ENCODE results near the gene ATOH8.
A peak's percentile ranks its signal among the peaks of the same experiment; 100 is the strongest.

ATOH8 gene

GRCh38 chr2:85756822-85757435 lies 3.1 kb downstream of the ATOH8 start:
- no peak for DNase-seq

- DNase-seq, result no peak
Observed at GRCh38 chr2:85757860-85758259, 4.1 kb downstream of the ATOH8 start.

DNA sequence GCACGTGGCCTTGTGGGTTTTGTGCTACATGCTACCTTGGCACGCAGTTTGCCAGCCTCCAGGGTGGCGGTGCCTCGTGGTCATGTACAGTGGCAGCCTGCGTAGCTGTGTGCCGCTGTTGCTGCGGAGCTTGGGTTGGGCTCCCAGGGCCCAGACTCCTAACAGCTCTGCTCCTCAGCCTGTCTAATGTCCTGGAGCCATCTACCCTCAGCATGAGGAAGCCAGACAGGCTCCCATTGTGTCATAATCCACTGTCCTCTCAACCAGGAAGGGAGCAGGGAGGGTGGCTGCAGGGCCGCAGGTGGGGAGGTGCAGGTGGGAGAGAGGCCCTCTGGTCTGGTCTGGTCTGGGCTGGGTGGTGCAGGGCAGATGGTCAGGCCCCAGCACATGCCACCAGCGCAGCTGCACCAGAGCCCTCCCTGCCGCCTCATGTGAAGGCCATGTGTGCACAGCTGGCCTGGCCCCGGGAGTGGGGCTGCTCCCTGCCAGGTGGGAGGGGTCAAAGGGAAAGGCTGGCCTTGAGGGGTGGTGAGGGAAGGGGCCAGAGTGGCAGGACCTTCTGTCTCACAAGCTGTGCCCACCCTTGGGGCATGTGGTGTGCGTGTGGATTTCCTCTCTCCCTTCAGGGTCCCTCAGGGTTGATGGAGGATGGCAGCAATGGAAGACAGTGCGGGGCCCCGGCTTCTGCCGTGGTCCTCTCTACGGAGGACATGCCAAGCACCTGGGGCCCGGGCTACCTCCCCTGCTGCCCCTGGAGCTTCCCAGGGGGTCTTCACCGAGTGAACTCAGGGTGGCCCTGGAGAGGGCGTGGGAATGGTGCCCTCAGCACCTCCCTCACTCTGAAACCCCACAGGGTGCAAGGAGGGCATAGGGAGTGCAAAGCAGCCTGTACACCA lies 4.8 kb downstream of the ATOH8 start:
- no peak for DNase-seq

- no peak for DNase-seq
Observed at GRCh38 chr2:85759257-85759613, 5.4 kb downstream of the ATOH8 start.

DNA sequence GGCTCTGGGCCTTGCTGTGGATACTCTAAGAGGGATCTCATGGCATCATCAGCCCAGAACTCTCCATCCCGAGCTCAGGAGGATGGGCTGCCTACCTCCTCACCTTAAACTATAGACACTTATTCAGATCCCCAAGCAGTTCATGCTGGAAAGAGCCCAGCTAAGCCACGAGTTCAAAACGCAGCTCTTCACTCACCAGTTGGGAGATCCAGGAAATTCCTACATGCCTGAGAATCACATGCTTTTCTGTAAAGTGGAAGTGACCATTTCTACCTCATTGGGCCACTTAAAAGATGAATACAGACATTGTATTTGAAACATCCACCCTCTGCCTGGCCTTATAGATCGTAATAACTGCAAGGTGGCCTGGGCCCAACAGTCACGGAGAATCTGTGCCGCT lies 6.6 kb downstream of the ATOH8 start:
- DNase-seq, result no peak

DNA sequence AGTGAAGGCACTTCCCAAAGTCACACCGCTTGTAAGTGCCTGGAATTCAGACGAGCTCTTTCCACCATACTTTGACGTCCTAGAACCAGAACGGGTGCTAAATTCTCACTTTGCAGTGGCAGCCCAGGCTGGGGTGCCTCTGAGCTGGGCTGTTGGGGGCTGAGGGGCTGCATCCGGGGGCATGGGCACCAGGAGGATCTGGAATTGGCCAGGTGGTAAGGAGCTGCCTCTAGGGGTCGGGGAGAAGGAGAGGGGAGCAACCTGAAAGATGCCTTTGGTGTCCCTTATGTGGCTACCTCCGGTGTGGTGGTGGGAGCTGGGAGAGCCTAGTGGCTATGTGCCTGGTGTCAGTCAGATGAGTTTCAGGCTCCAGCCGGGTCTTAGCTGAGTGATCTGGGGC lies 7.1 kb downstream of the ATOH8 start:
- no peak for DNase-seq

DNA sequence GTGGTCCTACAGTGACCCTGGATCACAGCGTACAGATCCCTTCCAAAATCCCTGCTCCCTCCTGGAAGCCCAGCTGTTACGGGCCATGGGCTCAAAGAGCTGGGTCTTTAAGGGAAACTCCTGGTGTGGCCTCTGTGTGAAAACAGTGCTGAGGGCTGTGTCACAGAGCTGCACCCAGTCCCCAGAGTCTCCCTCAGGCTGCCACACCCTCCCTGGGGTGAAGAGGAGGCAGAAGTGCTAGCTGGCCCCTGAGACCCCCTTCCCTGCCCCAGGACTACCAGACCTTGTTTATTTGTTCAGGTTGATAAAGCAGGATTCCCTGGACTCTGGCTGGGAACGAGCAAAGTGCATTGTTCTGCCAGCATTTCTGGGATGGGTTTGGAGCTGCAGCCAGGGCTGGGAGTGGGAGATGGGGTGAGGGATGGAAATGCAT lies 7.7 kb downstream of the ATOH8 start:
- DNase-seq, result no peak

DNA sequence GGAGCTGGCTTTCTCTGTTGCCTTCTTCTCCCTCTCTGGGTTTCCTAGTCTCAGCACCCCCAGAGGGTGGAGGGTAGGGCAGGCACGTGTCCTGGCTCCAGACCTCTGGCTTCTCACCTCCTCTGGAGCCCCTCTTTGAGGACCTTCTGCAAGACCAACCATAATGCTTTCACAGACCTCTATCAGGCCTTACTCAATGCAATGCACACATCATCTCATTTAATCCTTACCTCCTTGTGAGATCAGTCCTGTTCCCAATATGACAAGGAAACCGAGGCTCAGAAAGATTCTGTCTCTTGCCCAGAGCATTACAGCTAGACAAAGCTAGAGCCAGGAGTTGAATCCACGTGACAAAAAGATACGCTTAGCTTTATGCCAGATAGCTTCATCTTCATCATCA lies 8.2 kb downstream of the ATOH8 start:
- no peak for DNase-seq

GRCh38 chr2:85763132-85763531 lies 9.3 kb downstream of the ATOH8 start:
- no peak for DNase-seq

GRCh38 chr2:85763831-85764230 lies 10.0 kb downstream of the ATOH8 start:
- DNase-seq, result no peak

- DNase-seq, result no peak
Observed at GRCh38 chr2:85765081-85765731, 11.4 kb downstream of the ATOH8 start.

DNA sequence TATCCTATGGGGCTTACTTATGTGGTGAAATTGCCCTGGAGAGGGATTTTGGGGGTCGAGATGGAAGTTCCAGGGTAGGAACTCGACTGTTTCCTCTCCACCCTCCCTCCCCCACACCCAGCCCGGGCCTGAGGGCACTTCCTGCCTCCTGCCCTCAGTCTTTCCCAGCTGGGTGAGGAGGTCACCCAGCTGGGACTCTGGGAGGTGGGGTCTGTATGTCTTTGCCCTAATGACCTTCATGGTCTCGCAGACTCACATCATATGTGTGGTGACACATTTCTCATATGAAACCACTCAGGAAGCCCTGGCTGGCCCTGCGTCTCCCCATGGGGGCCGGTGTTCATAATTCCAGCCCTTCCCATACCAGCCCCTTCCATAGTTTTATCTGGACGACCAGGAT lies 12.4 kb downstream of the ATOH8 start:
- DNase-seq, result no peak

DNA sequence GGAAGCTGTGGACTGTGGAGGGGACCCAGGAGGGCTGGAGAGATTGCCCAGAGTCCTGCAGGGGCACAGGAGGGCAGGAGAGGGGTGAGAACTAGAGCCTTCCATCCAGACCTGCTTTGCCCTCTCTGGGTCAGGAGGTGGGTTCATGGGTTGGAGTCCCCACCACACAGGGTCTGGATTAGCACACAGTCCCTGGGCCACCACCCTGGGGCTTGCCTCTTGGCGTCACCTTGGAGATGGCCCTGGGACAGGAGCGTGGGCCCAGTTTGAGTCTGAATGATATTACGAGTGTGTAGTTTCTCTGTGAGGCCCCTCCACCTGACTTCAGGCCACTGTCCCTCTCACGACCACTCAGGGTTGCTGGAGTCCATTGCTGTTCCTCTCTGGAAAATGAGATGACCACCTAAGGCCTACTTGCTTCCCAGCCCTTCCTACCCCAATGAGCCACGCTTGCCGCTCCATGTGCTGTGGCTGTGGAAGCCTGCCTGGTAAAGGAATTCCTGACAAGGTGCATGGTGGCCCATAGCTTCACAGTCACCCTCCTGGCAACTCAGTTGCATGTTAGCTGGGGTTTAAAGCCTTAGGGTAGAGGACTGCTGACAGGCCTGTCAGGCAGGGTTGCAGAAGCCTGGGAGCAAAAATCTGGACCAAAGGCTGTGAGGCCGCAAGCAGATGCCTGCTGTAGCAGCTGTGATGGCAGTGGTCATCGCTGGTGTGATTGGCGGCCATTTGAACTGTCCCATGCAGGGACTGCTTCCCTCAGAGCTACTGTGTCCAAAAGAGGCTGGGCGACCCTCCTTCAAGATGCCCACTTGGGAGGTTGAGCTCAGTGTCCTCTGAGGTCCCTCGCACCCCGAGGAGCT lies 14.2 kb downstream of the ATOH8 start:
- DNase-seq, result no peak

- no peak for DNase-seq
Observed at GRCh38 chr2:85768713-85769112, 14.9 kb downstream of the ATOH8 start.

DNA sequence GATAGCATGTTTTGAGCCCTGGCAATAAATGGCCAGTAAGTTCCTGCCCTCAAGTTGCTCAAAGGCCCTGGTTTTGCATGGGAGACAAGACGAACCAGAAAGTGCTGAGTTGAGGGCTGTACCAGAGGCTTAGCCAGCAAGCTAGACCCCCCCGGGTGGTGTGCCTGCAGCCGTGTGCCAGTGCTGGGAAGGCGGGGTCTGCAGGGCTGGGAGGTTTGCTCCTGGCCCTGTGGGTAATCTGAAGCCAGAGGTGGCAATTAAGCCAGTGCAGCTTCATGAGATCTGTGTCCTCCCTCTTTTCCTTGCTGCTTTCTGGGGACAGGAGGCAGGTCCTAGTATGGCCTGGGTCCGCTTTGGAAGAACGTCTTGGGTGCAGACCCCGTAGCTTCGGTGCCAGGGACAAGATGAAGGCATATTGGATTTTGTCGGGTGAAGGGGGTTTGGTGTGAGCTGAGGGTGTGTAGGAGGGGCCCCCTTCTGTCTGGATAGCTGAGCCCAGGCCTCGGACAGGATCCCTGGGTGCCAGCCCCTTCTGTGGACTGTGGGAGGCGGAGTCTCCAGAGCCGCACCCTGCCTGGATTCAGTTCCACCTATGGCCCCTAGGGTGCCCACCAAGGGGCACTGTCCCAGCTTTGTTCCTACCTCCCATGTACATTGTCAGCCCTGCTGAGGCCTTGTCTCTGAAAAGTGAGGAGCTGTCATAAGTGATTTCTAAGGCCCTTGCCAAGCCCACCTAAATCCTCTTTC lies 15.6 kb downstream of the ATOH8 start:
- DNase-seq, result no peak

- DNase-seq, result no peak
Observed at GRCh38 chr2:85769983-85770362, 16.2 kb downstream of the ATOH8 start.

DNA sequence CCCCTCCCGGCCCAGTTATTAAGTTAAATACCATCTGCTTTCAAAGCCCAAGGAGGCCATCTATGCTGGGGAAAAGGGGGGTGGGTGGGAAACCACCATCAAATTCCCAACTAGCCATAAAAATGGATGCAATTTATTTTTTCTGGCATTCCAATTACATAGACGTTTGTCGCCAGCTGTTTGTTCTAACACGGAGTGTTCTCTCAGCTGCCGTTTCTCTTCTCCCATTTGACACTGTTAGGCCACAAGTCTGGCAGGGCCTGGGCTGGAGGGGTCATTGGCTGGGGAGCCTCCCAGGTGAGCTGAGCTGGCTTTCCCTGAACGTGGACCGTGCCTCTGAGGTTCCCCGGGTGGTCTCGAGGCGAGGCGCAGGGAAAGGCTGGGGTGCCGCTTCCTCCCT lies 16.6 kb downstream of the ATOH8 start:
- DNase-seq, result no peak

DNA sequence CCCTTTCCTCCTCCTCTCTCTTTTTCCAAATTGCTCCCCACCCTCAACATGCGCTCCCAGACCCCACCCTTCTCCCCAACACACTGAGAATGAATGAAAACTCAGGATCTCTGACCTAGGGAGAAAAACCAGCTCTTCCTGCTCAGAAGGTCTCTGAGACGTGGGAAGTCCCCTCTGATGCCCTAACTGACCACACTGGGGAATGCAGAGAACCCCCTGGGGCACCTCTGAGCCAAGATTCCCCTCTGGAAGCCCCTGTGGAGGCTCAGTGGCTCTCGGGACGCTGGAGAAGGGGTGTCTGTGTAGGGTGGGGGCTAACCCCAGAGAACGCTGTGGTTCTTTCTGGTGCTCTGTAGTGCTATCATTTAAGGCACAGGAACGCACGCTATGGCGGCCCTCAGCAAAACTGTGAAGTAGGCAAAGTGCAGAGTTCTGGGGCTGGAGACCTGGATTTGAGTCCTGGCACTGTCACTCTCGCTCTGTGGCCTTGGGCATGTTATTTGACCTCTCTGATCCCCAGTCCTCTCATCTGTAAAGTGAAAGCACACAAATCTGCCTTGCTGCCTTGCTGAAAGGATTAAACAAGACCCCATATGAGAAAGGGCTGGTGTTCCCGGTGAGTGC lies 17.1 kb downstream of the ATOH8 start:
- no peak for DNase-seq

DNA sequence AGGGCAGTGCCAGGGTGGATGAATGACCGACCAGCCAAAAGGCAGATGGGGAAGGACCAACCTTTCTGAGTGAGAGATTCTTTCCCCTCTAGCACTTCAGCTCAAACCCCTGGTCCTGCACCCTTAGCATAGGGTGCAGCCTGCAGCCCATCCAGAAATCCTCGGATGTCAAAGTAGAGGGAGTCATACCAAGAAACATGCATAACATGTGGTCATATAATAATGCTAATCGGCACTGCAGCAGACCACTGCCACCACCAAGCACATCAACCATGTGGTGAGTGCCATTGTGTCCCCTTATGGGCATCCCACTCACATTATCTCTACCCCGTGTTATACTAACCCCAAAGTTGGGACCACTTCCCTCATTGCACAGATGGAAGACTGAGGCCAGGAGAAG lies 17.7 kb downstream of the ATOH8 start:
- DNase-seq, result no peak

- peak; percentile 69 for DNase-seq
Observed at GRCh38 chr2:85772019-85772745, 18.4 kb downstream of the ATOH8 start.

DNA sequence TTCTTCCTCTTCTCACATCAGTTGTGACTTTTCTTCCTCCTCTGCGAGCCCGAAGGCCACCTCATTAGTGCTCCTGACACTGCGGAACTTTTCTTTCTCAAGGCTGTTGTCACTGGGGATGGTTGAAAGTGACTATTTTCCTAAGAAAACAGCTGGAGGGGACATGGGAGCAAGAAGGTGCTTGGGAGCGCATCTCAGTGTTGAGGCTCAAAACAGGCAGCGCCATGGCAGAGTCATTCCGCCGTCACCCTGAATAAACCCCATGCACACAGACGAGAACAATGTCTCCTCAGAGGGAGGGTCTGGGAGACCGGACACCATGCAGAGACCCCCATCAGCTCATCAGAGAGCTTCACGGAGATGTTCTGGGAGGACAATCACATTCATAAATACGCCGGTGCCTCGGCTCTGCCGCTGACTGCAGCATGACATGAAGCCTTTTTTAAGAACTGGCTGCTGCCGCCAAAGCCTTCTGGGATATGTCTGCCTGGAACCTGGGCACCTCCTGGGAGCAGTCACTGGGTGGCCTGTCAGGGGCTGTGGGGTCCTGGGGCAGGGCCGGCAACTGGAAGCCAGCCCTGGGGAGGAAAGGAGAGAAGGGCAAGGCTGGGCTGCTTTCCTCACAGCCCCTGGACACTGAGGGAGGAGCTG lies 19.2 kb downstream of the ATOH8 start:
- no peak for DNase-seq
